Ascending aorta (tissue), 2 donors: ENCODE results near the gene EBI3. TPM values are rescaled to one million over a fixed set of nuclear protein-coding genes. Genes with fewer than 3 reads are reported as not detected.
"Not testable (repeated sequence)": the region's sequence is repeated elsewhere in the genome, so short reads cannot be mapped to it uniquely, and the experiment has no call there.

ENCODE experiments used
- DNase-seq, 2 donors: peaks; one replicate each; pipeline ENCODE4 v3.0.0-alpha.2; 2019; ENCODE audit warnings: low spot score in 2 of 2
- H3K27ac ChIP-seq, 2 donors: fragments of 200-600 bp; sonication (generic); one replicate each; pipeline ENCODE4 v1.5.1; 2016 to 2017; ENCODE audit warnings: mild to moderate bottlenecking in 1 of 2
- H3K27me3 ChIP-seq: fragments of 200-600 bp; sonication (generic); one replicate; pipeline ENCODE4 v1.5.1; 2017
- H3K36me3 ChIP-seq, 2 donors: fragments of 200-600 bp; sonication (generic); one replicate each; pipeline ENCODE4 v1.5.1; 2016
- H3K4me1 ChIP-seq, 2 donors: fragments of 200-600 bp; sonication (generic); one replicate each; pipeline ENCODE4 v1.5.1; 2016 to 2017; ENCODE audit warnings: mild to moderate bottlenecking in 1 of 2
- H3K4me3 ChIP-seq, 2 donors: fragments of 200-600 bp; sonication (generic); one replicate each; pipeline ENCODE4 v1.5.1; 2016 to 2017; ENCODE audit warnings: mild to moderate bottlenecking in 1 of 2
- H3K9me3 ChIP-seq, 2 donors: fragments of 200-600 bp; sonication (generic); one replicate each; pipeline ENCODE4 v1.5.1; 2016
- CTCF ChIP-seq, 3 experiments: fragments of 200-600 bp in 2 of 3; fragments of 450-650 bp in 1 of 3; sonication (generic) in 2 of 3; IDR thresholded peaks; one replicate each; pipeline ENCODE4 v1.5.1; 2016 to 2019; ENCODE audit warnings: antibody characterized with exemption in 3 of 3, mild to moderate bottlenecking in 1 of 3, moderate library complexity in 1 of 3
- intact Hi-C: fragments of 100-400 bp; cut with DNase I; formaldehyde crosslinking; loops from one replicate; pipeline ENCODE4 v1.15.1; 2023
- total RNA-seq: library from RNA; depleted of rRNA; stranded (reverse); fragments of >200 nt; gene quantifications from one replicate; pipeline ENCODE4 v1.1.0, GENCODE V29; 2016

The EBI3 gene
- total RNA-seq, 1 donor from 2014 or later = not detected

- Histone ChIP-seq H3K9me3 (no peaks in the 10 kb centered on the region), H3K36me3 (peaks cover 13 to 37% of the 10 kb centered on the region in 2 donors), H3K27ac (no peak overlapping the region), H3K4me3 (no peak overlapping the region), H3K4me1 (no peaks in the 10 kb centered on the region), H3K27me3 (no peaks in the 10 kb centered on the region)
- no peak for DNase-seq
- intact Hi-C loops = loop anchor here (2.0 kb wide), 1 partner anchor 32 kb away; the partner anchor contains the start of gene FSD1
- no peak for TF ChIP-seq CTCF (IDR thresholded peaks at IDR 0.05)
These were observed 43.6 kb downstream of the EBI3 start for GRCh38 chr19:4272894-4273293.

- Histone ChIP-seq H3K27me3 (peaks cover 10% of the 10 kb centered on the region), H3K36me3 (peaks cover under 1 to 24% of the 10 kb centered on the region in 2 donors)
- DNase-seq, H3K27ac ChIP-seq, H3K4me3 ChIP-seq, intact Hi-C loops, H3K9me3 ChIP-seq, H3K4me1 ChIP-seq: not testable (repeated sequence)
These were observed 45.0 kb downstream of the EBI3 start for GRCh38 chr19:4274321-4274686.

GRCh38 chr19:4277191-4277696, 47.9 kb downstream of the EBI3 start:
- Histone ChIP-seq H3K27me3 (peaks cover 22% of the 10 kb centered on the region), H3K9me3 (no peaks in the 10 kb centered on the region), H3K4me3 (no peak overlapping the region), H3K27ac (no peak overlapping the region), H3K4me1 (peaks cover 6 to 8% of the 10 kb centered on the region in 2 donors), H3K36me3 (no peaks in the 10 kb centered on the region)
- no peak for TF ChIP-seq CTCF (IDR thresholded peaks at IDR 0.05)
- no peak for DNase-seq
- intact Hi-C loops = no loop called here

- H3K4me3 ChIP-seq = no peak overlapping the region
- H3K9me3 ChIP-seq = no peaks in the 10 kb centered on the region
- no peak for DNase-seq
- H3K36me3 ChIP-seq = no peaks in the 10 kb centered on the region
- no peak overlapping the region for H3K27ac ChIP-seq
- peaks cover 22% of the 10 kb centered on the region for H3K27me3 ChIP-seq
- intact Hi-C loops = no loop called here
- peaks cover 6 to 8% of the 10 kb centered on the region in 2 donors for H3K4me1 ChIP-seq
- no peak for TF ChIP-seq CTCF (IDR thresholded peaks at IDR 0.05)
These were observed 48.7 kb downstream of the EBI3 start for GRCh38 chr19:4278010-4278409.

- Histone ChIP-seq H3K9me3 (no peaks in the 10 kb centered on the region), H3K27ac (no peak within 1 kb of the TSS), H3K27me3 (peaks cover 22% of the 10 kb centered on the region), H3K36me3 (no peaks in the 10 kb centered on the region), H3K4me1 (peaks cover 6 to 8% of the 10 kb centered on the region in 2 donors), H3K4me3 (peak within 1 kb of the TSS; percentile 33 to 44)
- intact Hi-C loops = no loop called here
- DNase-seq = no peak
- no peak for TF ChIP-seq CTCF (IDR thresholded peaks at IDR 0.05)
These were observed 49.3 kb downstream of the EBI3 start, which contains the start of gene SHD for GRCh38 chr19:4278419-4279266. SHD (plus strand) TSS chr19:4279266; CDS start chr19:4280064, 798 bp downstream.

- Histone ChIP-seq H3K9me3 (no peaks in the 10 kb centered on the region), H3K27ac (no peak overlapping the region), H3K4me1 (peaks cover 6 to 8% of the 10 kb centered on the region in 2 donors), H3K36me3 (no peaks in the 10 kb centered on the region), H3K4me3 (peak overlapping the region; percentile 33 to 44), H3K27me3 (peaks cover 22% of the 10 kb centered on the region)
- intact Hi-C loops = no loop called here
- TF ChIP-seq CTCF (IDR thresholded peaks at IDR 0.05) = no peak
- DNase-seq = no peak
These were observed 49.9 kb downstream of the EBI3 start for GRCh38 chr19:4279267-4279529.
